GM19467 (cell line): ENCODE results near the gene IER5L.
"Not testable (repeated sequence)": the region's sequence is repeated elsewhere in the genome, so short reads cannot be mapped to it uniquely, and the experiment has no call there.

ENCODE experiments used
- ATAC-seq: cut with Tn5 transposase; IDR thresholded peaks from one replicate; pipeline ENCODE4 v1.9.1; 2021; ENCODE audit warnings: mild to moderate bottlenecking, moderate library complexity; ENCODE audit not compliant: unreplicated experiment

Gene IER5L

GRCh38 chr9:129164246-129164930 lies 13.7 kb downstream of the IER5L start:
- ATAC-seq = no peak

GRCh38 chr9:129163753-129164152 lies 14.3 kb downstream of the IER5L start:
- ATAC-seq = no peak

DNA sequence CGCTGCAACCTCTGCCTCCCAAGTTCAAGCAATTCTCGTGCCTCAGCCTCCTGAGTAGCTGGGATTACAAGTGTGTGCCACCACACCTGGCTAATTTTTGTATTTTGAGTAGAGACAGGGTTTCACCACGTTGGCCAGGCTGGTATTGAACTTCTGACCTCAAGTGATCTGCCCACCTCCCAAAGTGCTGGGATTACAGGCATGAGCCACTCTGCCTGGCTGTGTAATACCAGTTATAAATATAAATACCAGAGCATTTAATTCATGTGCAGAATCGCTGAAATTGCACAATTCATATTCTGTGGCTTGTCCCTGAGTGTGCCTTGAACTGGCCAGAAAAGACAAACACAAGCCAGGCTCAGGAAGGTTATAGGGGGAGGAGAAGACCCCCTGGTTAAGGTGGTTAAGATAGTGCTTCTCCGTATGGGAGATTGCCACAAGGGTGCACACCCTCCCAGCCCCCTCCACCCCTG lies 14.8 kb downstream of the IER5L start:
- not testable (repeated sequence) for ATAC-seq

GRCh38 chr9:129162497-129163197 lies 15.4 kb downstream of the IER5L start:
- ATAC-seq = no peak

GRCh38 chr9:129161534-129161837 lies 16.6 kb downstream of the IER5L start:
- ATAC-seq = no peak

DNA sequence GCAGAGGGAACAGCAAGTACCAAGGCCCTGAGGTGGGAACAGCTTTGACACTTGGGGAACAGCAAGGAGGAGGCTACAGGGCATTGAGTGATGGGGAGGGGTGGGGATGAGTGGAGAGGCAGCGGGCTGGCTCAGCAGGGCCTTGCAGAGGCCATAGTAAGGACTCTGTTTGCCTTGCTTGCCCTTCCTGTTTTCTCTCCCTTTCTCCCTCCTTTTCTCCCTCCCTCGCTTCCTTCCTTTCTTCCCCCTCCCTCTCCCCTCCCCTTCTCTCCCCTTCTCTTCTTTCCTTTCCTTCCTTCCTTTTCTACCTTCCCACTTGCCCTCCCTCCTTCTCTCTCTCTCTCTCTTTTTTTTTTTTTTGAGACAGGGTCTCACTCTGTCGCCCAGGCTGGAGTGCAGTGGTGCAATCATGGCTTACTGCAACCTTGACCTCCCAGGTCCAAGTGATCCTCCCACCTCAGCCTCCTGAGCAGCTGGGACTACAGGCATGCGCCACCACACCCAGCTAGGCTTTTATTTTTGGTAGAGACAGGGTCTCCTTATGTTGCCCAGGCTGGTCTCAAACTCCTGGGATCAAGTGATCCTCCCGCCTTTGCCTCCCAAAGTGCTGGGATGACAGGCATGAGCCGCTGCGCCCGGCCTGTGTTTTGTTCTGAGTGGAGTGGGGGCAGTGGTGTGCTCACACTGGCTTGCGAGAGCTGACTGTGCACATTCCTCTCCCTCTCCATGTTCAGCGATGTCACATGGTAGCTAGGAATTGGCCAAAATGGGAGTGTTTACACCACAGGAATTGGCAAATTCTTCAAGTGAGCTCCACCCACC lies 17.1 kb downstream of the IER5L start:
- ATAC-seq = no peak

- ATAC-seq = no peak
These were observed 21.9 kb downstream of the IER5L start for GRCh38 chr9:129156163-129156562.

DNA sequence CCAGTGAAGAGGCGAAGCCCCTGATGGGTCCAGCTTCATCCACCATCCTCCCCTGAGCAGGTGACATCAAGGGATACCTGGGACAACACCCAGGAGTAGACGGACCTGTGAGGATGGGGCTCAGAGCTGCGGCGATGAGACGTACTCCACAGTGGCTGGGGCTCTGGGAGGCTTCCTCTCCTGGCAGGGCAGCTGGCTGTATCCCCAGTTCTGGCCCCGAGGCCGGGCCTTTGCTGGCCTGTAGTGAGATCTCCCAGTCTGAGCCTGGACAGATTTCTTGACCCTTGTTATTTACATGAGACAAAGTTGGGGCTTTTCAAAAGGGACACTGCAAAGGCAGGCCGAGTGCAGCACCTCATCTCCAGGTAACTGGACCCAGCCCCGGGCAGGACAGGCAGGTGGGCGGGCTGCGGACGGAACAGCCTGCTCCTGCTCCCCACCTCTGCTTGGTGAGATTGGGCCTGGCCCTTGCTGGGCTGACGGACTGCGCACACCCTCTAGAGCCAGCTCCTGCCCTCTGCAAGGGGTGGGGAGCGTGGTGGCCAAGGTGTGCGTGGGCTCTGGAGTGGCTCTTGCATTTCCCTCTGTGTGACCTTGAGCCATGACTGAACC lies 23.1 kb downstream of the IER5L start:
- ATAC-seq = no peak

DNA sequence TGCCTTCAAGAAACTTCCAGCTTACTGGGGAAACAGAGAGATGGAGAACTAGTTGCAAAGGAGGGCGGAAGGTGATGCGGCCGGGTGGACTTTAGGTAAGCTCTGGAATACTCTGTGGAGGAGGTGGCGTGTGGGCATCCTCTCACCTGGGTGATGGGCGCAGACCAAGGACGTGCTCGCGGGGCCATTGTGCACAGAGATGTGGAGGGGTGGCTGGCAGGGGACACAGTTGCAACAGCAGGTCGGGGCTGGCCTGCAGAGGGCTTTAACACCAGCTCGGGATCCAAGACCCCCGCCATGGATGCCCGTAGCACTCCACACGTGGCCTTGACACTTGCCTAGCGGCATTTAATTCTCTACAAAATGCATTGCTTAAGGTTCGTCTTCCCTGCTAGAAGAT lies 26.6 kb downstream of the IER5L start:
- no peak for ATAC-seq

- no peak for ATAC-seq
These were observed 27.3 kb downstream of the IER5L start for GRCh38 chr9:129150672-129151211.

GRCh38 chr9:129150122-129150521 lies 27.9 kb downstream of the IER5L start:
- no peak for ATAC-seq

- no peak for ATAC-seq
These were observed 28.6 kb downstream of the IER5L start for GRCh38 chr9:129149442-129149841.

DNA sequence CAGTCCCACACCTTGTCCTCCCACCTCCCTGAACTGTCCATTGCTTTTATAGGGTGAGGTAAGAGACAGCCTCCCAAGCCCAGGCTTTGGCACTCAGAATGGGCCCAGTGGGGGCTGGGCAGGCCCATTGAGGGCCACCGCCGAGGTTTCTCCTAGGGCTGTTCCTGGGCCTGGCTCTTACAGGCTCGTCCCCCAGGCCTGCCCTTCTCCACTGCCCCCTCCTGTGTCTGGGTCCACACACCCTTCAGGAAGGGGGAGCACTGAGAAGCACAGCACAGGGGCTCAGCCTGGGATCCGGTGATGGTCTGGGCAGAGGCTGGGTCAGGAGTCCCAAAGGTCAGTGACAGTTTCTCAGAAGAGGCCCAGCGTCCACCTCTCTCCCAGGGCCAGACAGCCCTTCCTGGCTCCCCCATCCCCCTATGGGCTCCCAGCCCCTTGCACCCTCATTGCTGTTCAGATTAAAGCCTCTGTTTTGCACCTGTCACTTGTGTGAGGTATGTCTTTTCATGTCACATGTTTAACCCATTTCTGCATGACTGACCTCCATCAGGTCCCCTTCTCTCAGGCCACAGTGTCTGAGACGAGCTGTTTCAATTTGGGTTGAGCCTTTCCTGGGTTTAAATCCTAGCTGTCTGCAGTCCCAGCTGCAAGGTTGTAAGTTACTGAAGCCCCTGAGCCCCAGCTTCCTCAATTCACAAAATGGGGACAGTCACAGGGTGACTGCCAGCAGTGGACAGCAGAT lies 29.4 kb downstream of the IER5L start:
- ATAC-seq = no peak

- no peak for ATAC-seq
These were observed 31.6 kb downstream of the IER5L start for GRCh38 chr9:129146441-129146941.

DNA sequence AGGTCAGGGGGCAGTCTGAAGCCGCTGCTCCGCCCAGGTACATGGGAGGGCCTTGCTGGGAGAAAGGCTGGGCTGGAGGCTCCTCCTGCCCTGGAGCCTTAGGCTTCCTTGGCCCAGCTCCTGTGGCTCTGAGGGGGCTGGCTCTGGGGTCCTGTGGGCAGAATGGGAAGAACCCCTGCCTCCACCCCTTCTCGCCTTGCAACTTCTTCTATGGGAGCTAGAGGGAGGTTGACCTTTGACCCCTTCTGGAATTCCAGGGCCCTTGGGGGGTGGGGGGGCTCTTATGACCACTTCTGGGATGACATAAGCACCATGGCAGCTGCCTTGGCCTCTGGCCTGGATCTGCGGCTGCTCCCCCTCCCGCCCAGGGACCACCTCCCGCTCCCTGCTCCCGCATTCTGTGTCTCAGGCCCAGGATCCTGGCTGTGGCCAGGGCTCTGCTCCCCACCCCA lies 32.2 kb downstream of the IER5L start:
- ATAC-seq = no peak

DNA sequence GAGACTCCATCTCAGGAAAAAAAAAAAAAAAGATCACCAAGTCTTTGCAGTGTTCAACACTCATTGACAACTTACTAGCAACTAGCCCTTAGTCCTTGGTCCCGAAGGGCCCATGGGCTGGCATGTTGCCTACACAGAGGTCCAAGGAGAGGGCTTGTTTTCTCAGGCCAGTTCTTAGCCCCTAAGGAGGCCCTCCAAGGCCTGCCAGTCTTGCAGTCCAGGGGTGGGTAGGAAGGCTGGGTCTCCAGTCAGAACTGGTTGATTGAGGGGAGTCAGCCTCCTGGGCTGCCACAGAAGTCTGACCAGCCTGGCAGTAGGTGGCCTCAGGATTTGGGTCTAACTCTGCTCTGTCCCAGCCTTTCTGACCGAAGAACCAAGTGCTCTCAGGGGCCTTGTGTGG lies 32.7 kb downstream of the IER5L start:
- no peak for ATAC-seq

DNA sequence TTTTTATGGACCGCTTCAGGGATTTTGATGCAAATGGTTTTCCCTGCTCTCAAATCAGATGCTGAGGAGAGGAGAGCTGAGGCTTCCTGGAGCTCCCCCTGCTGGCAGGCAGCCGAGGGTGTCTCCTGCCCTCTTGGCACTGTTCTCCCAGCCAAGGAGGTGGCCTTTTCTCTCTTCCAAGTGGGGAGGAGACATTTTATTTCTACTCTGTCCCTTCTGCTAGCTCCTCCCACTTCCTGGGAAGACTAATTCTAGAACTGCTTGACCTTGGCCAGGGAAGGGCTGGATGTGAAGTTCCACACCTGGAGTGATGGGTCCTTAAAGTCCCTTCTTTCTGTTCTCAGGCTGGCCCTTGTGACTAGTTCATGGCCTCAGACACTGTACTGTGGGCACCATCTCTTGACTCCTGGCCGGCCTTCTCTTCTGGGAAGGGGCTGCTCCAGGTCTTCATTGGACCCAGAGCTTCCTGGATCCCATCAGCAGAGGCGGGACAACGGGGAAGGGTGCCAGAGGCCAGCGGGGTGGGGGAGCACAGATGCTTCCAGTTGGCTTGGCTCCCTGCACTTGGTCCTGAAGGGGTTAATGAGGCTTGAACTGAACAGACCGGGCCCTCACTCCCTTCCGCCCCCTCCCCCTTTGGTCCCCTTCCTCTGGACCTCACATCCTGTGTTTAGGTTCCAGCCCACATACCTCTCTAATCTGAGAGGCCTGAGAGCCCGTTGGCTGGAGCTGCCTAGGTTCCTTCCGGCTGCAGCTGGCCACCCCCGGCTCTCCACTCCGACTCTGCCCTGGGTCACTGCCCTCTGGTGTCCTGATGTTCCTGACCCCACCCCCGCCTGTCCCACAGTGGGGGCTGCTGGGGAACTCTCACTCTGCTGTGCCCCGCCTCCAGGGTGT lies 34.8 kb downstream of the IER5L start:
- ATAC-seq = no peak

- no peak for ATAC-seq
These were observed 35.7 kb downstream of the IER5L start for GRCh38 chr9:129142138-129142935.
